Calu3 (cell line): ENCODE results near the gene STAT6. TPM values are rescaled to one million over a fixed set of nuclear protein-coding genes. Genes with fewer than 3 reads are reported as not detected.
"Not testable (repeated sequence)": the region's sequence is repeated elsewhere in the genome, so short reads cannot be mapped to it uniquely, and the experiment has no call there.

Source experiments
- BruUV-seq: library from RNA; stranded (reverse); fragments of 400-500 nt; replicated peaks from 2 replicates; lab custom pipeline; 2021; lab: Mats Ljungman, UMichigan
- CTCF ChIA-PET: fragments of 300-600 bp; sonication (Branson Sonifier 250); formaldehyde crosslinking; loops from one replicate; lab custom pipeline; 2022; ENCODE audit warnings: antibody characterized with exemption; lab: Charles Lee
- DNase-seq: peaks from one replicate; pipeline ENCODE4 v3.0.0; 2022
- H3K27ac Mint-ChIP-seq: one replicate; pipeline ENCODE4 v1.8.0; 2022; ENCODE audit warnings: mixed read lengths; ENCODE audit not compliant: unreplicated experiment
- H3K27me3 Mint-ChIP-seq: one replicate; pipeline ENCODE4 v1.8.0; 2022; ENCODE audit warnings: mixed read lengths; ENCODE audit not compliant: unreplicated experiment
- H3K36me3 Mint-ChIP-seq: one replicate; pipeline ENCODE4 v1.8.0; 2022; ENCODE audit warnings: mild to moderate bottlenecking, moderate library complexity, mixed read lengths; ENCODE audit not compliant: insufficient read depth, unreplicated experiment
- H3K4me1 Mint-ChIP-seq: one replicate; pipeline ENCODE4 v1.8.0; 2022; ENCODE audit warnings: mild to moderate bottlenecking, low read depth, mixed read lengths; ENCODE audit not compliant: unreplicated experiment
- H3K4me3 Mint-ChIP-seq: one replicate; pipeline ENCODE4 v1.8.0; 2022; ENCODE audit warnings: mild to moderate bottlenecking, low read depth, moderate library complexity, mixed read lengths; ENCODE audit not compliant: unreplicated experiment
- H3K9me3 Mint-ChIP-seq: one replicate; pipeline ENCODE4 v1.8.0; 2022; ENCODE audit warnings: low read depth, mixed read lengths; ENCODE audit not compliant: unreplicated experiment
- intact Hi-C: fragments of 100-400 bp; cut with micrococcal nuclease; formaldehyde crosslinking; loops from one replicate; pipeline ENCODE4 v1.10.0; 2022; ENCODE audit not compliant: unreplicated experiment
- total RNA-seq: library from RNA; stranded (reverse); gene quantifications from 2 replicates; pipeline ENCODE4 v1.2.3, GENCODE V29; 2022
- TF ChIP-seq, protein P1 (sequence below): fragments of 200-600 bp; IDR thresholded peaks from one replicate; pipeline ENCODE4 v1.8.0; 2022; ENCODE audit warnings: antibody characterized with exemption; ENCODE audit not compliant: unreplicated experiment

The STAT6 gene
- total RNA-seq, 1 experiment from 2014 or later: 213 TPM

GRCh38 chr12:57123813-57124212, 12.7 kb upstream of the STAT6 start:
- H3K4me1 Mint-ChIP-seq: no peaks in the 10 kb centered on the region
- H3K4me3 Mint-ChIP-seq: no peak overlapping the region
- TF ChIP-seq, protein P1, sequence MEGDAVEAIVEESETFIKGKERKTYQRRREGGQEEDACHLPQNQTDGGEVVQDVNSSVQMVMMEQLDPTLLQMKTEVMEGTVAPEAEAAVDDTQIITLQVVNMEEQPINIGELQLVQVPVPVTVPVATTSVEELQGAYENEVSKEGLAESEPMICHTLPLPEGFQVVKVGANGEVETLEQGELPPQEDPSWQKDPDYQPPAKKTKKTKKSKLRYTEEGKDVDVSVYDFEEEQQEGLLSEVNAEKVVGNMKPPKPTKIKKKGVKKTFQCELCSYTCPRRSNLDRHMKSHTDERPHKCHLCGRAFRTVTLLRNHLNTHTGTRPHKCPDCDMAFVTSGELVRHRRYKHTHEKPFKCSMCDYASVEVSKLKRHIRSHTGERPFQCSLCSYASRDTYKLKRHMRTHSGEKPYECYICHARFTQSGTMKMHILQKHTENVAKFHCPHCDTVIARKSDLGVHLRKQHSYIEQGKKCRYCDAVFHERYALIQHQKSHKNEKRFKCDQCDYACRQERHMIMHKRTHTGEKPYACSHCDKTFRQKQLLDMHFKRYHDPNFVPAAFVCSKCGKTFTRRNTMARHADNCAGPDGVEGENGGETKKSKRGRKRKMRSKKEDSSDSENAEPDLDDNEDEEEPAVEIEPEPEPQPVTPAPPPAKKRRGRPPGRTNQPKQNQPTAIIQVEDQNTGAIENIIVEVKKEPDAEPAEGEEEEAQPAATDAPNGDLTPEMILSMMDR: no peak
- peaks cover 16% of the 10 kb centered on the region for H3K36me3 Mint-ChIP-seq
- no peak for DNase-seq
- CTCF ChIA-PET: interaction anchor here (0.8 to 3.1 kb wide), 9 partner anchors 9 to 62 kb away, joined by 3 to 24 read pairs (median 4); partner anchors contain the start of genes NEMP1 and STAT6
- H3K27me3 Mint-ChIP-seq: peaks cover 21% of the 10 kb centered on the region
- BruUV-seq: no TSS peak
- no peak overlapping the region for H3K27ac Mint-ChIP-seq
- intact Hi-C loops: loop anchor here (1.0 to 2.0 kb wide), 2 partner anchors 49 to 59 kb away; no protein-coding TSS in a partner anchor
- H3K9me3 Mint-ChIP-seq: peaks cover 10% of the 10 kb centered on the region

DNA sequence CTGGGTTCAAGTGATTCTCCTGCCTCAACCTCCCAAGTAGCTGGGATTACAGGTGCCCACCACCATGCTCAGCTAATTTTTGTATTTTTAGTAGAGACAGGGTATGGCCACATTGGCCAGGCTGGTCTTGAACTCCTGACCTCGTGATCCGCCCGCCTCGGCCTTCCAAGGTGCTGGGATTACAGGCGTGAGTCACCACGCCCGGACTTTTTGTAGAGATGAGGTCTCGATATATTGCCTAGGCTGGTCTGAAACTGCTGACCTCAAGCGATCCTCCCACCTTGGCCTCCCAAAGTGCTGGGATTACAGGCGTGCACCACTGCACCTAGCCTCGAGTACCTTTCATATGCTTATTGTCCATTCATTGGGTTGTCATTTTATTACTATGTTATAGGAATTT, 9.6 kb upstream of the STAT6 start:
- intact Hi-C loops, BruUV-seq, H3K36me3 Mint-ChIP-seq, H3K27ac Mint-ChIP-seq, H3K4me3 Mint-ChIP-seq, H3K9me3 Mint-ChIP-seq, H3K4me1 Mint-ChIP-seq, DNase-seq: not testable (repeated sequence)
- H3K27me3 Mint-ChIP-seq: peaks cover 37% of the 10 kb centered on the region
- CTCF ChIA-PET: interaction anchor here (1.1 to 1.5 kb wide), 3 partner anchors 8 to 55 kb away, joined by 3 to 5 read pairs (median 5); no protein-coding TSS in a partner anchor

DNA sequence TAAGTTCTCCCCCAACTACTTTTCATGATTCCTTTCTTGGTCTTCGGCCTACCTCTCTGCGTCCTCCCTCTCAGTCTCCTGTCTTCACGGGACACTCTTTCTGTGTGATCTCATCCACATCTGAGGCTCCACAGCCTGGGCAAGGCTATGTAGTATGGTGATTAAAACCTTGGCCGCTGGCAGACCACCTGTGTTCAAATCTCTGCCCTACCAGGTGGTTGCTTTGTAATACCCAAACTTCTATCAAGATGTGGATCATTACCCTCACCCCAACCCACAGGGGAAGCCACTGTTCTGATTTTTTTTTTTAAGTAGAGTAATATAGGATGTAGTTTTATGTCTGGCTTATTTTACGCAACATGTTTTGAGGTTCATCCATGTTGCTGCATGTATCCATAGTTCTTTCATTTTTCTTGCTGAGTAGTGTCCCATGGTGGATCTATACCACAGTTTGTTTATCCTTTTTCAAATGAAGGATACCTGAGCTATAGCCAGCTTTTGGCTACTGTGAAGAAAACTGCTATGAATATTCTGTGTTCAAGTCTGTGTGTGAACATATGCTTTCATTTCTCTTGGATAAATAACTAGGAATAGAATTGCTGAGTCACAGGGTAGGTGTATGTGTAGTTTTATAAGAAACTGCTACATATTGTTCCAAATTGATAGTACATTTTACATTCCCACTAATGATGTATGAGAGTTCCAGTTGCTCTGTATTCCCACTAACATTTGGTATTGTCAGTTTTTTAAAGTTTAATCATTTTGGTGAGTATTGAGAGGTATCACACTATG, 8.3 kb upstream of the STAT6 start:
- Mint-ChIP-seq H3K27ac (no peak overlapping the region), H3K4me1 (no peaks in the 10 kb centered on the region), H3K9me3 (peaks cover 10% of the 10 kb centered on the region), H3K27me3 (peaks cover 30% of the 10 kb centered on the region), H3K36me3 (no peaks in the 10 kb centered on the region), H3K4me3 (no peak overlapping the region)
- CTCF ChIA-PET: interaction anchor here (0.7 kb wide), 1 partner anchor 12 kb away, joined by 7 read pairs; no protein-coding TSS in a partner anchor
- intact Hi-C loops: no loop called here
- TF ChIP-seq, protein P1: no peak
- BruUV-seq: no TSS peak
- DNase-seq: no peak

GRCh38 chr12:57118711-57119271, 7.6 kb upstream of the STAT6 start:
- no TSS peak for BruUV-seq
- DNase-seq: no peak
- Mint-ChIP-seq H3K36me3 (no peaks in the 10 kb centered on the region), H3K4me1 (no peaks in the 10 kb centered on the region), H3K4me3 (no peak overlapping the region), H3K9me3 (peaks cover 4% of the 10 kb centered on the region), H3K27ac (no peak overlapping the region), H3K27me3 (peaks cover 23% of the 10 kb centered on the region)
- intact Hi-C loops: no loop called here
- CTCF ChIA-PET: interaction anchor here (1.6 kb wide), 1 partner anchor 49 kb away, joined by 3 read pairs; no protein-coding TSS in a partner anchor
- TF ChIP-seq, protein P1: no peak
